NB4 (cell line): ENCODE data around the gene KAZN.

Source experiments
- CTCF ChIP-seq: IDR thresholded peaks from one replicate; pipeline ENCODE4 v1.5.1; 2012; ENCODE audit warnings: low read depth, low read length
- POLR2A ChIP-seq: IDR thresholded peaks from 2 replicates; pipeline ENCODE4 v1.6.1; 2011; ENCODE audit warnings: mild to moderate bottlenecking; ENCODE audit not compliant: insufficient read length; ENCODE audit errors: extremely low read depth

- no peak for TF ChIP-seq POLR2A
- TF ChIP-seq CTCF = no peak
Observed at GRCh38 chr1:14715802-14716201, 117.3 kb downstream of the KAZN start.
